Measurements from ENCODE around the gene NUDT3.
A peak's percentile ranks its signal among the peaks of the same experiment; 100 is the strongest.
"Not testable (repeated sequence)": the region's sequence is repeated elsewhere in the genome, so short reads cannot be mapped to it uniquely, and the experiment has no call there.

Gene NUDT3

GRCh38 chr6:34338377-34338776 lies 54.1 kb downstream of the NUDT3 start:
- no peak overlapping the region for H3K4me3 ChIP-seq (ENCODE audit: low read depth in 1 of 5, low read length in 5 of 5)
- H3K27me3 ChIP-seq (ENCODE audit: control insufficient read depth in 5 of 5, insufficient read depth in 4 of 5, low read length in 5 of 5) = no peaks in the 10 kb centered on the region
- no peaks in the 10 kb centered on the region for H3K9me3 ChIP-seq (ENCODE audit: control insufficient read depth in 5 of 5, low read length in 5 of 5)
- no peak overlapping the region for H3K27ac ChIP-seq (ENCODE audit: low read depth, low read length)
- peak overlapping the region in 1 of 5 donors; percentile 18 for H3K9ac ChIP-seq (ENCODE audit: low read length in 5 of 5)
- peaks cover 0 to 42% (median 33%) of the 10 kb centered on the region in 5 donors for H3K4me1 ChIP-seq (ENCODE audit: control insufficient read depth in 5 of 5, insufficient read depth in 5 of 5, low read length in 5 of 5)
- peaks cover 0 to 8% (median 3%) of the 10 kb centered on the region in 5 donors for H3K36me3 ChIP-seq (ENCODE audit: control insufficient read depth in 5 of 5, insufficient read depth in 5 of 5, low read length in 5 of 5)

- H3K9me3 ChIP-seq (ENCODE audit: control insufficient read depth in 5 of 5, low read length in 5 of 5) = no peaks in the 10 kb centered on the region
- H3K36me3 ChIP-seq (ENCODE audit: control insufficient read depth in 5 of 5, insufficient read depth in 5 of 5, low read length in 5 of 5) = peaks cover 0 to 6% (median 3%) of the 10 kb centered on the region in 5 donors
- H3K27ac ChIP-seq (ENCODE audit: low read depth, low read length) = no peak overlapping the region
- no peaks in the 10 kb centered on the region for H3K27me3 ChIP-seq (ENCODE audit: control insufficient read depth in 5 of 5, insufficient read depth in 4 of 5, low read length in 5 of 5)
- H3K4me1 ChIP-seq (ENCODE audit: control insufficient read depth in 5 of 5, insufficient read depth in 5 of 5, low read length in 5 of 5) = peaks cover 0 to 39% (median 26%) of the 10 kb centered on the region in 5 donors
- no peak overlapping the region for H3K9ac ChIP-seq (ENCODE audit: low read length in 5 of 5)
- H3K4me3 ChIP-seq (ENCODE audit: low read depth in 1 of 5, low read length in 5 of 5) = no peak overlapping the region
Observed at GRCh38 chr6:34334796-34335416, 57.6 kb downstream of the NUDT3 start.

DNA sequence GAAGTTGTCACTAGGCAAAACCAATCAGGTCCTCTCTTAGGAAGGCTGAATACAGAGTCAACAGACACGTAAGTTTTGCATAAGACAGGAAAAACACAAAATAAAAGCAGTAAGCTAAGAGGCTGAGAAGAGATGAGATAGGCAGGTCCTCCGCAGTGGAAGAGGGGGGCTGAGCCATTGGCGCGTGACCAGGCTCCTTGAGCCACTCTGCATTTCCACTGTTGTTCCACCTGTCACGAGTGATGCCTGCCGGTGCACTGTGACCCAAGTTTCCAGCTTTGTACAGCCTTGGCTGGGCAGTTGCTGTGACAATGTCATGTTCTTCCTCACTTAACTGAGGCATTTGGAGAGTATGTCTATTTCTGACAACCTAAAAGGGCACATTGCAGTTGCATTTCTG lies 58.6 kb downstream of the NUDT3 start:
- H3K4me1 ChIP-seq (ENCODE audit: control insufficient read depth in 5 of 5, insufficient read depth in 5 of 5, low read length in 5 of 5) = peaks cover 0 to 34% (median 23%) of the 10 kb centered on the region in 5 donors
- no peak overlapping the region for H3K4me3 ChIP-seq (ENCODE audit: low read depth in 1 of 5, low read length in 5 of 5)
- H3K9me3 ChIP-seq (ENCODE audit: control insufficient read depth in 5 of 5, low read length in 5 of 5) = no peaks in the 10 kb centered on the region
- peaks cover 0 to 6% (median 3%) of the 10 kb centered on the region in 5 donors for H3K36me3 ChIP-seq (ENCODE audit: control insufficient read depth in 5 of 5, insufficient read depth in 5 of 5, low read length in 5 of 5)
- no peaks in the 10 kb centered on the region for H3K27me3 ChIP-seq (ENCODE audit: control insufficient read depth in 5 of 5, insufficient read depth in 4 of 5, low read length in 5 of 5)
- H3K9ac ChIP-seq (ENCODE audit: low read length in 5 of 5) = no peak overlapping the region
- no peak overlapping the region for H3K27ac ChIP-seq (ENCODE audit: low read depth, low read length)

GRCh38 chr6:34332251-34333198 lies 59.9 kb downstream of the NUDT3 start:
- H3K9me3 ChIP-seq (ENCODE audit: control insufficient read depth in 5 of 5, low read length in 5 of 5) = no peaks in the 10 kb centered on the region
- H3K27me3 ChIP-seq (ENCODE audit: control insufficient read depth in 5 of 5, insufficient read depth in 4 of 5, low read length in 5 of 5) = no peaks in the 10 kb centered on the region
- H3K36me3 ChIP-seq (ENCODE audit: control insufficient read depth in 5 of 5, insufficient read depth in 5 of 5, low read length in 5 of 5) = peaks cover 0 to 7% (median 3%) of the 10 kb centered on the region in 5 donors
- no peak overlapping the region for H3K27ac ChIP-seq (ENCODE audit: low read depth, low read length)
- no peak overlapping the region for H3K9ac ChIP-seq (ENCODE audit: low read length in 5 of 5)
- peaks cover 0 to 21% (median 13%) of the 10 kb centered on the region in 5 donors for H3K4me1 ChIP-seq (ENCODE audit: control insufficient read depth in 5 of 5, insufficient read depth in 5 of 5, low read length in 5 of 5)
- no peak overlapping the region for H3K4me3 ChIP-seq (ENCODE audit: low read depth in 1 of 5, low read length in 5 of 5)

DNA sequence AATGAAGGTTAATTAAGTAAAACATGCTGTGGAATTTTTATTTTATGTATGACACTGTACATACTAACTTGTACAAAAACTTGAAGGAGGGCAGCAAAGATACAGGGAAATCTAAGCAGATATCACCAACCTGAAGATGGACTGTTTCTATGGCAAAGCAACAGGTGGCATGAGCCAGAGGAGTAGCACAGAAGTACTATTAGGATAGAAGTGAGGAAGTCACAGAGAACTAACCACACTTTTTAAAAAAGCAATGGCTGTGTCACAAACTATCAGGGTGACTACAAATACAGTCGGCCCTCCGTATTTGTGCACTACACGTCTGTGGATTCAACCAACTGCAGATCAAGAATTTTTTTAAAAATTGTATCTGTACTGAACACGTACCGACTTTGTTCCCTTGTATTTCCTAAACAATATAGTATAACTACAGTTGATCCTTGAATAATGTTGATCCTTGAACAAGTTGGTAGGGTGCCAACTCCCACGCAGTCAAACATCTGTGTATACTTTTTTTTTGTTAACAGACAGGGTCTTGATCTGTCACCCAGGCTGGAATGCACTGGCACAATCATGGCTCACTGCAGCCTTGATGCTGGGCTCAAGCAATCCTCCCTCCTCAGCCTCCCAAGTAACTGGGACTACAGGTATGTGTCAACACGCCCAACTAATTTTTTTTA lies 61.0 kb downstream of the NUDT3 start:
- Histone ChIP-seq H3K9me3 (ENCODE audit: control insufficient read depth in 5 of 5, low read length in 5 of 5) (no peaks in the 10 kb centered on the region), H3K4me3 (ENCODE audit: low read depth in 1 of 5, low read length in 5 of 5) (no peak overlapping the region), H3K9ac (ENCODE audit: low read length in 5 of 5) (no peak overlapping the region), H3K36me3 (ENCODE audit: control insufficient read depth in 5 of 5, insufficient read depth in 5 of 5, low read length in 5 of 5) (peaks cover 0 to 9% (median 3%) of the 10 kb centered on the region in 5 donors), H3K27me3 (ENCODE audit: control insufficient read depth in 5 of 5, insufficient read depth in 4 of 5, low read length in 5 of 5) (no peaks in the 10 kb centered on the region), H3K4me1 (ENCODE audit: control insufficient read depth in 5 of 5, insufficient read depth in 5 of 5, low read length in 5 of 5) (peaks cover 0 to 20% (median 9%) of the 10 kb centered on the region in 5 donors), H3K27ac (ENCODE audit: low read depth, low read length) (no peak overlapping the region)

DNA sequence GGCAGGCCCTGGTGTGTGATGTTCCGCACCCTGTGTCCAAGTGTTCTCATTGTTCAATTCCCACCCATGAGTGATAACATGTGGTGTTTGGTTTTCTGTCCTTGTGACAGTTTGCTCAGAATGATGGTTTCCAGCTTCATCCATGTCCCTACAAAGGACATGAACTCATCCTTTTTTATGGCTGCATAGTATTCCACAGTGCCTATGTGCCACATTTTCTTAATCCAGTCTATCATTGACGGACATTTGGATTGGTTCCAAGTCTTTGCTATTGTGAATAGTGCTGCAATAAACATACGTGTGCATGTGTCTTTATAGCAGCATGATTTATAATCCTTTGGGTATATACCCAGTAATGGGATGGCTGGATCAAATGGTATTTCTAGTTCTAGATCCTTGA lies 62.7 kb downstream of the NUDT3 start:
- peaks cover 0 to 20% (median 13%) of the 10 kb centered on the region in 5 donors for H3K4me1 ChIP-seq (ENCODE audit: control insufficient read depth in 5 of 5, insufficient read depth in 5 of 5, low read length in 5 of 5)
- H3K9ac ChIP-seq (ENCODE audit: low read length in 5 of 5); H3K36me3 ChIP-seq (ENCODE audit: control insufficient read depth in 5 of 5, insufficient read depth in 5 of 5, low read length in 5 of 5); H3K9me3 ChIP-seq (ENCODE audit: control insufficient read depth in 5 of 5, low read length in 5 of 5); H3K27me3 ChIP-seq (ENCODE audit: control insufficient read depth in 5 of 5, insufficient read depth in 4 of 5, low read length in 5 of 5); H3K4me3 ChIP-seq (ENCODE audit: low read depth in 1 of 5, low read length in 5 of 5); H3K27ac ChIP-seq (ENCODE audit: low read depth, low read length): not testable (repeated sequence)

- Histone ChIP-seq H3K27ac (ENCODE audit: low read depth, low read length) (no peak overlapping the region), H3K36me3 (ENCODE audit: control insufficient read depth in 5 of 5, insufficient read depth in 5 of 5, low read length in 5 of 5) (peaks cover 0 to 6% (median 1%) of the 10 kb centered on the region in 5 donors), H3K9ac (ENCODE audit: low read length in 5 of 5) (no peak overlapping the region), H3K4me3 (ENCODE audit: low read depth in 1 of 5, low read length in 5 of 5) (no peak overlapping the region), H3K9me3 (ENCODE audit: control insufficient read depth in 5 of 5, low read length in 5 of 5) (no peaks in the 10 kb centered on the region), H3K27me3 (ENCODE audit: control insufficient read depth in 5 of 5, insufficient read depth in 4 of 5, low read length in 5 of 5) (no peaks in the 10 kb centered on the region), H3K4me1 (ENCODE audit: control insufficient read depth in 5 of 5, insufficient read depth in 5 of 5, low read length in 5 of 5) (peaks cover 0 to 19% (median 14%) of the 10 kb centered on the region in 5 donors)
Observed at GRCh38 chr6:34328969-34329368, 63.5 kb downstream of the NUDT3 start.

GRCh38 chr6:34327313-34328205 lies 64.9 kb downstream of the NUDT3 start:
- H3K4me1 ChIP-seq (ENCODE audit: control insufficient read depth in 5 of 5, insufficient read depth in 5 of 5, low read length in 5 of 5) = peaks cover 0 to 17% (median 12%) of the 10 kb centered on the region in 5 donors
- H3K4me3 ChIP-seq (ENCODE audit: low read depth in 1 of 5, low read length in 5 of 5); H3K27me3 ChIP-seq (ENCODE audit: control insufficient read depth in 5 of 5, insufficient read depth in 4 of 5, low read length in 5 of 5); H3K27ac ChIP-seq (ENCODE audit: low read depth, low read length); H3K9me3 ChIP-seq (ENCODE audit: control insufficient read depth in 5 of 5, low read length in 5 of 5); H3K36me3 ChIP-seq (ENCODE audit: control insufficient read depth in 5 of 5, insufficient read depth in 5 of 5, low read length in 5 of 5); H3K9ac ChIP-seq (ENCODE audit: low read length in 5 of 5): not testable (repeated sequence)

DNA sequence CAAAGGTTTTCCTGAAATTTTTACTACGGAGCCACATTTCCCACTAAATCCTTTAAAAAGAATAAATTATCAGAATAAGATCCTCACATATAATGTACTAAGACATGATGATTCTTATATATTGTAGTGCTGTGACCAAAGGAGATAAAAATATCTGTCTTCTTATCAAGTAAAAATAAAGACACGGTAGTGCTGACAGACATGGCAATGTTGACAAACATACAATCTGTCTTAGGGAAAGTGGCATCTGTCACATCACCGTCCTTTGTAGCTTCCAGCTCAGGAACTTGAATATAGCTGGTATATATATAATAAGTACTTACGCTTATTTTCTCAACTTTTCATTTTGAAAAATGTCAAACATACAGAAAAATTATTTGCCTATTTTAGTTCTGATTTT lies 66.8 kb downstream of the NUDT3 start:
- Histone ChIP-seq H3K36me3 (ENCODE audit: control insufficient read depth in 5 of 5, insufficient read depth in 5 of 5, low read length in 5 of 5) (peaks cover 0 to 2% (median 0%) of the 10 kb centered on the region in 5 donors), H3K9ac (ENCODE audit: low read length in 5 of 5) (no peak overlapping the region), H3K4me3 (ENCODE audit: low read depth in 1 of 5, low read length in 5 of 5) (no peak overlapping the region), H3K9me3 (ENCODE audit: control insufficient read depth in 5 of 5, low read length in 5 of 5) (no peaks in the 10 kb centered on the region), H3K27ac (ENCODE audit: low read depth, low read length) (no peak overlapping the region), H3K4me1 (ENCODE audit: control insufficient read depth in 5 of 5, insufficient read depth in 5 of 5, low read length in 5 of 5) (peaks cover 0 to 6% (median 4%) of the 10 kb centered on the region in 5 donors), H3K27me3 (ENCODE audit: control insufficient read depth in 5 of 5, insufficient read depth in 4 of 5, low read length in 5 of 5) (no peaks in the 10 kb centered on the region)
